Colonic mucosa (tissue), 4 donors: ENCODE data around the gene SETD3. TPM values are rescaled to one million over a fixed set of nuclear protein-coding genes. Genes with fewer than 3 reads are reported as not detected.

Source experiments
- DNase-seq: peaks from one replicate; pipeline ENCODE4 v3.0.0-alpha.2; 2020
- H3K27ac ChIP-seq: fragments of 200-600 bp; one replicate; pipeline ENCODE4 v1.8.0; 2021
- H3K27me3 ChIP-seq: fragments of 200-600 bp; one replicate; pipeline ENCODE4 v1.8.0; 2021
- H3K36me3 ChIP-seq: fragments of 200-600 bp; one replicate; pipeline ENCODE4 v1.8.0; 2021
- H3K4me1 ChIP-seq: fragments of 200-600 bp; one replicate; pipeline ENCODE4 v1.8.0; 2021; ENCODE audit warnings: mild to moderate bottlenecking
- H3K4me3 ChIP-seq: fragments of 200-600 bp; one replicate; pipeline ENCODE4 v1.8.0; 2021
- H3K9ac ChIP-seq, 2 donors: one replicate each; pipeline ENCODE4 v1.7.0; 2013; ENCODE audit warnings: control low read depth in 2 of 2, low read depth in 2 of 2, low read length in 2 of 2
- H3K9me3 ChIP-seq: fragments of 200-600 bp; one replicate; pipeline ENCODE4 v1.8.0; 2021
- CTCF ChIP-seq: fragments of 200-600 bp; IDR thresholded peaks from one replicate; pipeline ENCODE4 v1.8.0; 2022; ENCODE audit warnings: antibody characterized with exemption, mild to moderate bottlenecking
- intact Hi-C: fragments of 100-400 bp; cut with DNase I; formaldehyde crosslinking; loops from one replicate; pipeline ENCODE4 v1.14.1; 2022
- total RNA-seq, 2 donors: library from RNA; stranded (reverse); fragmentation: NEBNext Ultra II Directional in 1 of 2; extraction: Animal tissue kit (Norgen Biotek cat#: 25700) in 1 of 2; gene quantifications; one replicate each; pipeline ENCODE4 v1.2.1, GENCODE V29; 2021
- donor health status: healthy.
- donor health status: DM: no; HTN: no; CAD: no.
- donor health status: DM: no; HTN: no; CAD: no.

Gene SETD3
- total RNA-seq, 2 donors from 2014 or later, result 60.0 to 69.4 TPM

GRCh38 chr14:99524804-99525698 is 44.4 kb upstream of the SETD3 start:
- Histone ChIP-seq H3K9me3 (no peaks in the 10 kb centered on the region), H3K36me3 (no peaks in the 10 kb centered on the region), H3K27me3 (no peaks in the 10 kb centered on the region), H3K4me3 (no peak overlapping the region), H3K27ac (no peak overlapping the region), H3K9ac (no peak overlapping the region), H3K4me1 (peaks cover 26% of the 10 kb centered on the region)
- peak; percentile 54 for DNase-seq
- TF ChIP-seq CTCF, result no peak
- intact Hi-C loops, result no loop called here

DNA sequence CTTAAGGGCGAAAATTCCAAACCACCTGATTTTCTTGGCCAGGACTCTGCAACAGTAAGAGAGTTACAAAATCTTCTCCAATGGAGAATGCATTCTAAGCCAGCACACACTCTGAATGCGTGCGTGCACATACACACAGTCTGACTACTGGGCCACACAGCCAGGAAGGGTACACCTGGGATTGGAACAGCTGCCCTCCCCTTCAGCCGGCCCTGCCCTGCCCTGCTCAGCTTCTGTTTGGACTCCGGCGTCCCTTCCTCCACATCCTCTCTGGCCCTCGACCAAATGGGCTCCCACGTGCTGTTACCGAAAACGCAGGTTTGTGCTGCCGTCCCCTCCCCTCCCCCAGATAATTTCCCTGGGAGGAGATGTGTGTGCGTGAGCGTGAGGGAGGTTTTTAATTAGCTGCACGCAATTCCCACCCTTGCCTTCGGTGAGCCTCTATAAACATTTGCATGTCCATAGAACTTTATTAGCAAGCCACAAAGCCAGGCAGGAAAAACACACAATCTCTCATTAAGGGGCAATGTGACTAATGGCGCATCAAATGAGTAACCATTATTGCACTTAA is 43.5 kb upstream of the SETD3 start:
- intact Hi-C loops, result no loop called here
- no peak for TF ChIP-seq CTCF
- Histone ChIP-seq H3K36me3 (no peaks in the 10 kb centered on the region), H3K27ac (no peak overlapping the region), H3K4me1 (peaks cover 26% of the 10 kb centered on the region), H3K27me3 (no peaks in the 10 kb centered on the region), H3K9ac (no peak overlapping the region), H3K4me3 (no peak overlapping the region), H3K9me3 (no peaks in the 10 kb centered on the region)
- DNase-seq, result peak; percentile 49

DNA sequence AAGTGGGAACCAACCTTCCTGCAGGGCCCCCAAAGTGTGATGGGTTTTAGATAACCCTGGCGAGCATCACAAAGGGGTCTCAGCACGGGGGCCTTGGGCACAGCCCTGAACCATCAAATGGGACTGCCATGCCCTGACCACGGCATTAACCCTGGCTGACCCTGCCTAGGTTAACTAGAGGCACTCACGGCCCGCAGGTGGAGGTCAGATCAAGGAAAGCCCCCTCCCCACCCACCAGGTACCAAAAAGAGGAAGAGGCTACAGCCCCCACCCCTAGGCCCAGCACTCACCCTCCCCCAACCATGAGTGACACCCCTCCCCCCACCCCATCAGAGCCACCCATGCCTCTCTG is 43.0 kb upstream of the SETD3 start:
- H3K36me3 ChIP-seq, result no peaks in the 10 kb centered on the region
- peaks cover 26% of the 10 kb centered on the region for H3K4me1 ChIP-seq
- H3K27me3 ChIP-seq, result no peaks in the 10 kb centered on the region
- no peak for DNase-seq
- H3K4me3 ChIP-seq, result no peak overlapping the region
- TF ChIP-seq CTCF, result no peak
- H3K9ac ChIP-seq, result peak overlapping the region in 1 of 2 donors; percentile 35
- no peaks in the 10 kb centered on the region for H3K9me3 ChIP-seq
- no peak overlapping the region for H3K27ac ChIP-seq
- intact Hi-C loops, result no loop called here

- Histone ChIP-seq H3K36me3 (no peaks in the 10 kb centered on the region), H3K27me3 (no peaks in the 10 kb centered on the region), H3K4me3 (no peak overlapping the region), H3K9me3 (no peaks in the 10 kb centered on the region), H3K9ac (peak overlapping the region in 1 of 2 donors; percentile 35), H3K27ac (peak overlapping the region; percentile 11), H3K4me1 (peaks cover 26% of the 10 kb centered on the region)
- intact Hi-C loops, result no loop called here
- TF ChIP-seq CTCF, result no peak
- peak; percentile 46 for DNase-seq
Observed at GRCh38 chr14:99522934-99523703, 42.5 kb upstream of the SETD3 start.

- no peak for DNase-seq
- Histone ChIP-seq H3K9ac (no peak overlapping the region), H3K4me3 (no peak overlapping the region), H3K27me3 (no peaks in the 10 kb centered on the region), H3K36me3 (no peaks in the 10 kb centered on the region), H3K9me3 (no peaks in the 10 kb centered on the region), H3K27ac (no peak overlapping the region), H3K4me1 (peaks cover 26% of the 10 kb centered on the region)
- intact Hi-C loops, result no loop called here
- TF ChIP-seq CTCF, result no peak
Observed at GRCh38 chr14:99522457-99522891, 41.8 kb upstream of the SETD3 start.
